Measurements from ENCODE around the gene DCHS2.

GRCh38 chr4:154361450-154361849 lies 130.1 kb downstream of the DCHS2 start:
- TF ChIP-seq, protein P1, sequence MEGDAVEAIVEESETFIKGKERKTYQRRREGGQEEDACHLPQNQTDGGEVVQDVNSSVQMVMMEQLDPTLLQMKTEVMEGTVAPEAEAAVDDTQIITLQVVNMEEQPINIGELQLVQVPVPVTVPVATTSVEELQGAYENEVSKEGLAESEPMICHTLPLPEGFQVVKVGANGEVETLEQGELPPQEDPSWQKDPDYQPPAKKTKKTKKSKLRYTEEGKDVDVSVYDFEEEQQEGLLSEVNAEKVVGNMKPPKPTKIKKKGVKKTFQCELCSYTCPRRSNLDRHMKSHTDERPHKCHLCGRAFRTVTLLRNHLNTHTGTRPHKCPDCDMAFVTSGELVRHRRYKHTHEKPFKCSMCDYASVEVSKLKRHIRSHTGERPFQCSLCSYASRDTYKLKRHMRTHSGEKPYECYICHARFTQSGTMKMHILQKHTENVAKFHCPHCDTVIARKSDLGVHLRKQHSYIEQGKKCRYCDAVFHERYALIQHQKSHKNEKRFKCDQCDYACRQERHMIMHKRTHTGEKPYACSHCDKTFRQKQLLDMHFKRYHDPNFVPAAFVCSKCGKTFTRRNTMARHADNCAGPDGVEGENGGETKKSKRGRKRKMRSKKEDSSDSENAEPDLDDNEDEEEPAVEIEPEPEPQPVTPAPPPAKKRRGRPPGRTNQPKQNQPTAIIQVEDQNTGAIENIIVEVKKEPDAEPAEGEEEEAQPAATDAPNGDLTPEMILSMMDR (IDR thresholded peaks at IDR 0.05): no peak
- TF ChIP-seq POLR2A (IDR thresholded peaks at IDR 0.05): no peak
